Skeletal muscle tissue (tissue), 4 donors: Measurements from ENCODE around the gene CGREF1. TPM values are rescaled to one million over a fixed set of nuclear protein-coding genes. Genes with fewer than 3 reads are reported as not detected.
A peak's percentile ranks its signal among the peaks of the same experiment; 100 is the strongest.
"Not testable (repeated sequence)": the region's sequence is repeated elsewhere in the genome, so short reads cannot be mapped to it uniquely, and the experiment has no call there.

Source experiments
- H3K27ac ChIP-seq: one replicate; pipeline ENCODE4 v1.7.0; 2013; ENCODE audit warnings: mild to moderate bottlenecking, low read depth, low read length, inconsistent platforms
- H3K27me3 ChIP-seq, 3 donors: one replicate each; pipeline ENCODE4 v1.7.0; 2013; ENCODE audit warnings: low read length in 3 of 3; ENCODE audit not compliant: control insufficient read depth in 3 of 3, insufficient read depth in 3 of 3
- H3K36me3 ChIP-seq, 3 donors: one replicate each; pipeline ENCODE4 v1.7.0; 2013; ENCODE audit warnings: low read length in 3 of 3; ENCODE audit not compliant: control insufficient read depth in 3 of 3, insufficient read depth in 3 of 3
- H3K4me1 ChIP-seq, 3 donors: one replicate each; pipeline ENCODE4 v1.7.0; 2013; ENCODE audit warnings: low read length in 3 of 3, mild to moderate bottlenecking in 3 of 3; ENCODE audit not compliant: control insufficient read depth in 3 of 3, insufficient read depth in 3 of 3
- H3K4me3 ChIP-seq, 3 donors: one replicate each; pipeline ENCODE4 v1.7.0; 2013; ENCODE audit warnings: low read length in 3 of 3
- H3K9ac ChIP-seq, 3 donors: one replicate each; pipeline ENCODE4 v1.7.0; 2013; ENCODE audit warnings: low read length in 3 of 3, mild to moderate bottlenecking in 3 of 3, moderate library complexity in 2 of 3, low read depth in 1 of 3
- H3K9me3 ChIP-seq, 3 donors: one replicate each; pipeline ENCODE4 v1.7.0; 2013; ENCODE audit warnings: low read length in 3 of 3; ENCODE audit not compliant: control insufficient read depth in 3 of 3
- total RNA-seq: library from RNA; depleted of rRNA; stranded (reverse); fragments of >200 nt; gene quantifications from one replicate; pipeline ENCODE4 v1.2.3, GENCODE V29; 2014
- donor health status: Osteomylitis.

Gene CGREF1
- total RNA-seq, 1 donor from 2014 or later = 2.1 TPM

DNA sequence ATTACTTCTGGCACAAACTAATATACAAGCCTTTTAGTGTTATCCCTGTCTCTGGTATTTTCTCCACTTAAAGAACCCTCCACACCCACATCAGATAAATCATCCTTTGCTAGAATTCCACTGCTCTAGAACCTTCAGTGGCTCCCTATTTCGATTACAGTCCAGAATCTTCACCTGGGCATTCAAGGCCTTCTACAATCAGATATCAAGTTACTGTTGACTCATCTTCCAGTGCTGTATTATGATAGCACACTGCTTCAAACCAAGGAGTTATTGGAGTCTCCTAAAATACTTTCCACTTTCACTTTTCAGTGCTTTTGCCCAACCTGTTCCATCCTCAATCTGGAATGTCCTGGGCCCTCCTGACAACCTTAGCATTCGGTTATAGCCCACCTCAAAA, 3.4 kb downstream of the CGREF1 start:
- H3K4me3 ChIP-seq = no peak overlapping the region
- no peaks in the 10 kb centered on the region for H3K36me3 ChIP-seq
- H3K9ac ChIP-seq = no peak overlapping the region
- H3K27ac ChIP-seq = no peak overlapping the region
- peaks cover 8 to 12% (median 10%) of the 10 kb centered on the region in 3 donors for H3K4me1 ChIP-seq
- no peaks in the 10 kb centered on the region for H3K9me3 ChIP-seq
- H3K27me3 ChIP-seq = peaks cover 10 to 19% (median 12%) of the 10 kb centered on the region in 3 donors

DNA sequence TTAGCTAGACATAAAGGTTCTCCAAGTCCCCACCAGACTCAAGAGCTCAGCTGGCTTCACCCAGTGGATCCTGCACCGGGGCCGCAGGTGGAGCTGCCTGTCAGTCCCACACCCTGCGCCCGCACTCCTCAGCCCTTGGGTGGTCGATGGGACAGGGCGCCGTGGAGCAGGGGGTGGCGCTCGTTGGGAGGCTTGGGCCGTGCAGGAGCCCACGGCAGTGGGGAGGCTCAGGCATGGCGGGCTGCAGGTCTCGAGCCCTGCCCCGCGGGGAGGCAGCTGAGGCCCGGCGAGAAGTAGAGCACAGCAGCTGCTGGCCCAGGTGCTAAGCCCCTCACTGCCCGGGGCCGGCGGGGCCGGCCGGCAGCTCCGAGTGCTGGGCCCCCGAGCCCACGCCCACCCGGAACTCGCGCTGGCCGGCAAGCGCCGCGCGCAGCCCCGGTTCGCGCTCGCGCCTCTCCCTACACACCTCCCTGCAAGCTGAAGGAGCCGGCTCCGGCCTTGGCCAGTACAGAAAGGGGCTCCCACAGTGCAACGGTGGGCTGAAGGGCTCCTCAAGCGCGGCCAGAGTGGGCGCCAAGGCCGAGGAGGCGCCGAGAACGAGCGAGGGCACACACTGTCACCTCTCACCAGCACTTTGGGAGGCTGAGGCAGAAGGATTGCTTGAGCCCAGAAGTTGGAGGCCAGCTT, 7.4 kb downstream of the CGREF1 start:
- not testable (repeated sequence) for H3K27ac ChIP-seq, H3K27me3 ChIP-seq, H3K9me3 ChIP-seq, H3K4me1 ChIP-seq, H3K36me3 ChIP-seq, H3K9ac ChIP-seq, H3K4me3 ChIP-seq

DNA sequence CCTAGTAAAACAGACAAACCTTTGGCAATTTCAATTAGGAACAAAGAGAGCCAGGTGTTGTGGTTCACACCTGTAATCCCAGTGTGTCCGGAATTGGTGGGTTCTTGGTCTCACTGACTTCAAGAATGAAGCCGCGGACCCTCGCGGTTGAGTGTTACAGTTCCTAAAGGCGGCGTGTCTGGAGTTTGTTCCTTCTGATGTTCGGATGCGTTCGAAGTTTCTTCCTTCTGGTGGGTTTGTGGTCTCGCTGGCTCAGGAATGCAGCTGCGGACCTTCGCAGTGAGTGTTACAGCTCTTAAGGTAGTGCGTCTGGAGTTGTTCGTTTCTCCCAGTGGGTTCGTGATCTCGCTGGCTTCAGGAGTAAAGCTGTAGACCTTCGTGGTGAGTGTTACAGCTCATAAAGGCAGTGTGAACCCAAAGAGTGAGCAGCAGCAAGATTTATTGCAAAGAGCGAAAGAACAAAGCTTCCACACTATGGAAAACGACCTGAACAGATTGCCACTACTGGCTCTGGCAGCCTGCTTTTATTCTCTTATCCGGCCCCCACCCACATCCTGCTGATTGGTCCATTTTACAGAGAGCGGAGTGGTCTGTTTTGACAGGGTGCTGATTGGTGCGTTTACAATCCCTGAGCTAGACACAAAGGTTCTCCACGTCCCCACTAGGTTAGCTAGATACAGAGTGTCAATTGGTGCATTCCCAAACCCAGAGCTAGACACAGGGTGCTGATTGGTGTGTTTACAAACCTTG, 8.2 kb downstream of the CGREF1 start:
- H3K27ac ChIP-seq, H3K4me1 ChIP-seq, H3K9me3 ChIP-seq, H3K4me3 ChIP-seq, H3K27me3 ChIP-seq, H3K9ac ChIP-seq, H3K36me3 ChIP-seq: not testable (repeated sequence)

DNA sequence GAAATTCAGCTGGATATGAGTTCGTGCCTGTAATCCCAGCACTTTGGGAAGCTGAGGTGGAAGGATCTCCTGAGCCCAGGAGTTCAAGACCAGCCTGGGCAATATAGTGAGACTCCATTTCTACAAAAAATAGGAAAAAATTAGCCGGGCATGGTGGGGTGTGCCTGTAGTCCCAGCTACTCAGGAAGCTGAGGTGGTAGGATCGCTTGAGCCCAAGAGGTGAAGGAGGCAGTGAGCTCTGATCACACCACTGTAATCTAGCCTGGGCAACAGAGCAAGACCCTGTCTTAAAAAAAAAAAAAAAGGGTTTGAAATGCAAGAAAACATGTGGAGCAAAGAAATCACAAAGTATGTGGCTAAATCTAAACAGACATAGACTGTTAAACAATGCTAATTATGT, 9.8 kb downstream of the CGREF1 start:
- no peak overlapping the region for H3K27ac ChIP-seq
- H3K4me1 ChIP-seq = no peaks in the 10 kb centered on the region
- H3K4me3 ChIP-seq = no peak overlapping the region
- no peaks in the 10 kb centered on the region for H3K36me3 ChIP-seq
- no peak overlapping the region for H3K9ac ChIP-seq
- H3K9me3 ChIP-seq = no peaks in the 10 kb centered on the region
- H3K27me3 ChIP-seq = no peaks in the 10 kb centered on the region

DNA sequence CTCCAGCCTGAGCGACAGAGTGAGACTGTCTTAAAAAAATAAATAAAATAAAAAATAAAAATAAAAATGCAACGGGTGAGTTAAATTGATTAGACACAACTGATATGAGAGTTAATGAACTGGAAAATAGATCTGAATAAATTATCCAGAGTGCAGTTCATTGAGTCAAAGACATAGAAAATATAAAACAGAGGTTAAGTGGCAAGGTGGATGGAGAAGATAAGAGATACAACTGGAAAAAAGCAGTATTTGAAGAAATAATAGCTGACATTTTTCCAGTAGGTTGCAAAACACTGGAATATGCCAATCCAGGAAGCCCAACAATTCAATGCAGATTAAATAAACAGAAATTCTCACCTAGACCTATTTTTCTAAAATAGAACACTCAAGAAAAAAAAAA, 10.7 kb downstream of the CGREF1 start:
- Histone ChIP-seq H3K27ac (no peak overlapping the region), H3K9ac (peak overlapping the region in 1 of 3 donors; percentile 25), H3K9me3 (no peaks in the 10 kb centered on the region), H3K27me3 (no peaks in the 10 kb centered on the region), H3K4me3 (no peak overlapping the region), H3K4me1 (no peaks in the 10 kb centered on the region), H3K36me3 (no peaks in the 10 kb centered on the region)

DNA sequence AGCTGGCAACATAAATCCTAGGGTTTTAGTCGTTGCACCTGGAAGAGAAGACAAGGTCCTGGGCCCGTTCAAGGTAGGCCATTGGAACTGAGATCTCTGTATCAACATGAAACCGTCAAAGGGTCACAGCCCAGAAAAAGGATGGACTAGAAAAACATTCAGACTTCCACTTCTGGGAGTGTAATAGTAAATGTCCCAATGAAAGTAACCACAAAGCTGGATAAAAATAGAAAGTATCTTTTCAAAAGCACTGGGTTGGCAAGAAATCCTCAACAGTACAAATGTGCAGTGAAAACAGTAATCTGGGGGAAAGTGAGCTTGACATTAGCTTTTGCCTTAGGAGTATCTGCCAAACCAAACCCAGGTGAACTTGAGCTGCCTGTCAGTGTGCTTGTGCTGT, 12.9 kb downstream of the CGREF1 start:
- no peaks in the 10 kb centered on the region for H3K4me1 ChIP-seq
- no peaks in the 10 kb centered on the region for H3K36me3 ChIP-seq
- H3K27ac ChIP-seq = no peak overlapping the region
- H3K4me3 ChIP-seq = no peak overlapping the region
- no peak overlapping the region for H3K9ac ChIP-seq
- H3K9me3 ChIP-seq = no peaks in the 10 kb centered on the region
- no peaks in the 10 kb centered on the region for H3K27me3 ChIP-seq

DNA sequence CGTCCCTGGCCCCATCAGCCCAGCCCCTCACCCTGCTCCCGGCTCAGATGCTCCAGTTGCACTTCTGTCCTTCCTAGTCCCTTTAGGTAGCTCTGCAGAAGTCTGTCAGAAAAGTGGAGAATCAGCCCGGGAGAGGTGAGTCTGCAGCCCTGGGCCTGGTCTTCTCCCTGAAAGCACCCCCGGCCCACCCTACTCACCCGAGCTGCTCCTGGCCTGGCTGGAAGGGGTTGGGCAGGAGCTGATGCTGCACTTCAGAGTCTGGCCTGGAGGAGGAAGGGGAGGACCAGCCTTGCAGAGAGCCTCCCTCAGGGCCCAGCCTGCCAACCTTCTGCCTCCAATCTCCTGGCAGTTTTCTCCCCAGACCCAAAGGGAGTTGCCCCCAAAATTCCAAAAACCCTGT, 16.6 kb downstream of the CGREF1 start:
- Histone ChIP-seq H3K27ac (no peak overlapping the region), H3K27me3 (no peaks in the 10 kb centered on the region)

DNA sequence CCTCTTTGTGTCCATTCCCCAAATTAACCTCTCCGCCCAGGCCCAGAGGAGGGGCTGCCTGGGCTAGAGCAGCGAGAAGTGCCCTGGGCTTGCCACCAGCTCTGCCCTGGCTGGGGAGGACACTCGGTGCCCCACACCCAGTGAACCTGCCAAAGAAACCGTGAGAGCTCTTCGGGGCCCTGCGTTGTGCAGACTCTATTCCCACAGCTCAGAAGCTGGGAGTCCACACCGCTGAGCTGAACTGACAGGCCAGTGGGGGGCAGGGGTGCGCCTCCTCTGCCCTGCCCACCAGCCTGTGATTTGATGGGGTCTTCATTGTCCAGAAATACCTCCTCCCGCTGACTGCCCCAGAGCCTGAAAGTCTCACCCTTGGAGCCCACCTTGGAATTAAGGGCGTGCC, 18.9 kb downstream of the CGREF1 start:
- no peak overlapping the region for H3K9ac ChIP-seq
- H3K4me1 ChIP-seq = peaks cover 11 to 16% (median 13%) of the 10 kb centered on the region in 3 donors
- H3K9me3 ChIP-seq = no peaks in the 10 kb centered on the region
- no peaks in the 10 kb centered on the region for H3K27me3 ChIP-seq
- no peak overlapping the region for H3K4me3 ChIP-seq
- H3K27ac ChIP-seq = no peak overlapping the region
- H3K36me3 ChIP-seq = peaks cover 0 to 2% (median 0%) of the 10 kb centered on the region in 3 donors

More for the DNA sequence above, 16.6 kb downstream of the CGREF1 start:
- H3K4me3 ChIP-seq = no peak overlapping the region
- H3K4me1 ChIP-seq = no peaks in the 10 kb centered on the region
- H3K9ac ChIP-seq = no peak overlapping the region
- peaks cover 0 to 2% (median 0%) of the 10 kb centered on the region in 3 donors for H3K36me3 ChIP-seq
- H3K9me3 ChIP-seq = no peaks in the 10 kb centered on the region

DNA sequence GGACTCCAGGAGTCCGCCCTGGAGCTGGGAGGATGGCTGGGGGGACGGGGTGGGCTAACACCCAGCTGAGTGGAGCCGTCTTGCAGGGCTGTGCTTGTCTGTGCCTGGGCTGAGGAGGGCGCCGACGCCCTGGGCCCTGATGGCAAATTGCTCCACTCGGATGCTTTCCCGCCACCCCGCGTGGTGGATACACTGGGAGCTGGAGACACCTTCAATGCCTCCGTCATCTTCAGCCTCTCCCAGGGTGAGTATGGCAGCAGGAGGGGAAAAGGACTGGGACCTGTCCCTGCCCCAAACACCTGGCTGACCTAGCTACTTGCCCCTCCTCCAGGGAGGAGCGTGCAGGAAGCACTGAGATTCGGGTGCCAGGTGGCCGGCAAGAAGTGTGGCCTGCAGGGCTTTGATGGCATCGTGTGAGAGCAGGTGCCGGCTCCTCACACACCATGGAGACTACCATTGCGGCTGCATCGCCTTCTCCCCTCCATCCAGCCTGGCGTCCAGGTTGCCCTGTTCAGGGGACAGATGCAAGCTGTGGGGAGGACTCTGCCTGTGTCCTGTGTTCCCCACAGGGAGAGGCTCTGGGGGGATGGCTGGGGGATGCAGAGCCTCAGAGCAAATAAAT, 19.5 kb downstream of the CGREF1 start:
- Histone ChIP-seq H3K27ac (no peak overlapping the region), H3K4me3 (no peak overlapping the region), H3K9me3 (no peaks in the 10 kb centered on the region), H3K36me3 (peaks cover 0 to 2% (median 0%) of the 10 kb centered on the region in 3 donors), H3K9ac (no peak overlapping the region), H3K27me3 (no peaks in the 10 kb centered on the region), H3K4me1 (peaks cover 11 to 16% (median 13%) of the 10 kb centered on the region in 3 donors)

DNA sequence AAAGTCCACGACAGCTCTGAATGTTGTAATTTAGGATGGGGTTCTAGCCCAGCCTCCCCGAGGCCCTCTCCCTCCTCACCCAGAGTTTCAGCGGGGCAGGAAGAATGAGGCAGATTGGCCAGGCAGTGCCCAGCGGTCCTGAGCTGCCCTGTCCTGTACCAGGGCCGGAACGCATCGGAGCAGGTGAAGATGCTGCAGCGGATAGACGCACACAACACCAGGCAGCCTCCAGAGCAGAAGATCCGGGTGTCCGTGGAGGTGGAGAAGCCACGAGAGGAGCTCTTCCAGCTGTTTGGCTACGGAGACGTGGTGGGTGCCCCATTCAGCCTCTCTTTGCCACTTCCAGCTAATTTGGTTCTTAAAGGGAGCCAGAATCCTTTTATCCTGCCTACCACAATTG, 21.6 kb downstream of the CGREF1 start:
- H3K27ac ChIP-seq = no peak overlapping the region
- no peak overlapping the region for H3K4me3 ChIP-seq
- no peaks in the 10 kb centered on the region for H3K27me3 ChIP-seq
- no peaks in the 10 kb centered on the region for H3K9me3 ChIP-seq
- peaks cover 11 to 16% (median 13%) of the 10 kb centered on the region in 3 donors for H3K4me1 ChIP-seq
- H3K9ac ChIP-seq = no peak overlapping the region
- peaks cover 0 to 5% (median 0%) of the 10 kb centered on the region in 3 donors for H3K36me3 ChIP-seq
